ENCODE results near the gene PCDHGA5. TPM values are rescaled to one million over a fixed set of nuclear protein-coding genes. Genes with fewer than 3 reads are reported as not detected.

Gene PCDHGA5
- total RNA-seq, 1 donor from 2014 or later = 3.5 TPM

DNA sequence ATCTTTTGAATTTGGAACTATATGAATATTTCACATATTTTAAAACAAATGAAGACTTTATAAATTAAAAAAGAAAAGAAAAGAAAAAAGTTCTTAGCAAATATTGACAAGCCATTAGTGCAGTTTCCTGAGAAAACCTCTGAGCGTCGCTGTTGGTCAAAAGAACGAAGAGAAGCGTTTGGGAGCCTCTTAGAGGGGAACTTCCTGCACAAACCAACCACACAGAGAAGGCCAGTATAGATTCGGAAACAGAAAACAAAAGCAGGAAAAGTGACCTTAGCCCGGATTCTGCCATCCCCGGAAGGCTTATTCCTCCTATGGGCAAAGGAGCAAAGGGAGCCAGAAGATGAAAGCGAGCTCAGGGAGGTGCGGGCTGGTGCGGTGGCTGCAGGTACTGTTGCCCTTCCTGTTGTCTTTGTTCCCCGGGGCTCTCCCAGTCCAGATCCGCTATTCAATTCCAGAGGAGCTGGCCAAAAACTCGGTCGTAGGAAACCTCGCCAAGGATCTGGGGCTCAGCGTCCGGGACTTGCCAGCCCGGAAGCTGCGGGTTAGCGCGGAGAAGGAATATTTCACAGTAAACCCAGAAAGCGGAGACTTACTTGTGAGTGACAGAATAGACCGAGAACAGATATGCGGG is 4.1 kb upstream of the PCDHGA5 start, which contains the start of gene PCDHGB2:
Gene PCDHGB2 (plus strand): TSS at position 205 of the 637 bp plus-strand sequence. CDS start 142 bp downstream, at position 347.
- ATAC-seq (peak; percentile 62), DNase-seq (no peak)
- H3K27ac ChIP-seq = no peak within 1 kb of the TSS
- no peaks in the 10 kb centered on the region for H3K4me1 ChIP-seq
- H3K36me3 ChIP-seq = no peaks in the 10 kb centered on the region
- intact Hi-C loops (cut with DNase I) = no loop called here
- TF ChIP-seq, protein P1, sequence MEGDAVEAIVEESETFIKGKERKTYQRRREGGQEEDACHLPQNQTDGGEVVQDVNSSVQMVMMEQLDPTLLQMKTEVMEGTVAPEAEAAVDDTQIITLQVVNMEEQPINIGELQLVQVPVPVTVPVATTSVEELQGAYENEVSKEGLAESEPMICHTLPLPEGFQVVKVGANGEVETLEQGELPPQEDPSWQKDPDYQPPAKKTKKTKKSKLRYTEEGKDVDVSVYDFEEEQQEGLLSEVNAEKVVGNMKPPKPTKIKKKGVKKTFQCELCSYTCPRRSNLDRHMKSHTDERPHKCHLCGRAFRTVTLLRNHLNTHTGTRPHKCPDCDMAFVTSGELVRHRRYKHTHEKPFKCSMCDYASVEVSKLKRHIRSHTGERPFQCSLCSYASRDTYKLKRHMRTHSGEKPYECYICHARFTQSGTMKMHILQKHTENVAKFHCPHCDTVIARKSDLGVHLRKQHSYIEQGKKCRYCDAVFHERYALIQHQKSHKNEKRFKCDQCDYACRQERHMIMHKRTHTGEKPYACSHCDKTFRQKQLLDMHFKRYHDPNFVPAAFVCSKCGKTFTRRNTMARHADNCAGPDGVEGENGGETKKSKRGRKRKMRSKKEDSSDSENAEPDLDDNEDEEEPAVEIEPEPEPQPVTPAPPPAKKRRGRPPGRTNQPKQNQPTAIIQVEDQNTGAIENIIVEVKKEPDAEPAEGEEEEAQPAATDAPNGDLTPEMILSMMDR (IDR thresholded peaks at IDR 0.05) = peak; percentile 40
- peaks cover 33% of the 10 kb centered on the region for H3K9me3 ChIP-seq
- H3K27me3 ChIP-seq = peaks cover 22% of the 10 kb centered on the region
- peak within 1 kb of the TSS; percentile 25 for H3K4me3 ChIP-seq

DNA sequence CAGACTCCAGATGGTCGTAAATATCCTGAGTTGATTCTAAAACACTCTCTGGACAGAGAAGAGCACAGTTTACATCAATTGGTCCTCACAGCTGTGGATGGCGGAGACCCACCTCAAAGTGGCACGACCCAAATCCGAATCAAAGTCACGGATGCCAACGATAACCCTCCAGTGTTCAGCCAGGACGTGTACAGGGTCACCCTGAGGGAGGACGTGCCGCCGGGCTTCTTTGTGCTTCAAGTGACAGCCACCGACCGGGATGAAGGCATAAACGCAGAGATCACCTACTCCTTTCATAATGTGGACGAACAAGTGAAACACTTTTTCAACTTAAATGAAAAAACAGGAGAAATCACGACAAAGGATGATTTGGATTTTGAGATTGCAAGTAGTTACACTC is 3.3 kb upstream of the PCDHGA5 start:
- Histone ChIP-seq H3K4me1 (no peaks in the 10 kb centered on the region), H3K36me3 (no peaks in the 10 kb centered on the region), H3K4me3 (no peak overlapping the region), H3K9me3 (peaks cover 27% of the 10 kb centered on the region), H3K27ac (no peak overlapping the region), H3K27me3 (peaks cover 27% of the 10 kb centered on the region)
- intact Hi-C loops (cut with DNase I) = no loop called here
- ATAC-seq (no peak), DNase-seq (no peak)
- TF ChIP-seq, protein P1 (IDR thresholded peaks at IDR 0.05) = no peak

DNA sequence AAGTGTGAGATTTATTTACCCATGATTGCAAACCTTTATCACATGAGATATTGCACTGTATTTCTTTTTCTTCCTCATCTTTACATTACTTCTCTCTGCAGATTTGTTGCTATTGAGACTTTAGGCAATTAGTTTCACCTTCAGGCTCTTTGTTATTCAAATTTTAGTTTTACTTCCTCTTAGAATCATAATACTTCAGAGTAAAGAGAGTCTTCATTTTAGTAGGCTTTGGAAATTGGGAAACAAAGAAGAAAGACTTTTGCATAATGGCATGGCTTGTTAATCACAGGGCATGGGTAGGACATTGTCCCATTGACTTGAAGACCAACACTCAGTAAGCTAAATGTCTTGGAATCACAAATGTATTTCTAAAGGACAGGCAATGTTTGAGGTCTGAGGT is 1.2 kb upstream of the PCDHGA5 start:
- H3K27me3 ChIP-seq = peaks cover 36% of the 10 kb centered on the region
- intact Hi-C loops (cut with DNase I) = no loop called here
- H3K4me1 ChIP-seq = no peaks in the 10 kb centered on the region
- DNase-seq (no peak), ATAC-seq (no peak)
- peaks cover 23% of the 10 kb centered on the region for H3K9me3 ChIP-seq
- TF ChIP-seq, protein P1 (IDR thresholded peaks at IDR 0.05) = no peak
- no peak overlapping the region for H3K4me3 ChIP-seq
- no peaks in the 10 kb centered on the region for H3K36me3 ChIP-seq
- no peak overlapping the region for H3K27ac ChIP-seq

DNA sequence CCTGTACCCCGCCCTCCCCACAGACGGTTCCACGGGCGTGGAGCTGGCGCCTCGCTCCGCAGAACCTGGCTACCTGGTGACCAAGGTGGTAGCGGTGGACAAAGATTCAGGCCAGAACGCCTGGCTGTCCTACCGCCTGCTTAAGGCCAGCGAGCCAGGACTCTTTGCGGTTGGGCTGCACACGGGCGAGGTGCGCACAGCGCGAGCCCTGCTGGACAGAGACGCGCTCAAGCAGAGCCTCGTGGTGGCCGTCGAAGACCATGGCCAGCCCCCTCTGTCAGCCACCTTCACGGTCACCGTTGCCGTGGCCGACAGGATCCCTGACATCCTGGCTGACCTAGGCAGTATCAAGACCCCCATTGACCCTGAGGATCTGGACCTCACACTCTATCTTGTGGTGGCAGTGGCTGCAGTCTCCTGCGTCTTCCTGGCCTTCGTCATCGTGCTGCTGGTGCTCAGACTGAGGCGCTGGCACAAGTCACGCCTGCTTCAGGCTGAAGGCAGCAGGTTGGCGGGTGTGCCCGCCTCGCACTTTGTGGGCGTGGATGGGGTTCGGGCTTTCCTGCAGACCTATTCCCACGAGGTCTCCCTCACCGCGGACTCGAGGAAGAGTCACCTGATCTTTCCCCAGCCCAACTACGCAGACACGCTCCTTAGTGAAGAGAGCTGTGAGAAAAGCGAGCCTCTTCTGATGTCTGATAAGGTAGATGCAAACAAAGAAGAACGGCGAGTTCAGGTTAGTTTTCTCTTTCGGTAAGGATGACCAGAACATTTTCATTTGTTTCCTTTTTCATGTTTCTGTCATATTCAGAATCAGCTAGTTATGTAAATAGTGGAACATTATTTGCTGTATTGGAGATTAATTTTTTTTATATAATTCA is 2.3 kb downstream of the PCDHGA5 start:
- Histone ChIP-seq H3K4me3 (no peak overlapping the region), H3K36me3 (no peaks in the 10 kb centered on the region), H3K9me3 (peaks cover 19% of the 10 kb centered on the region), H3K27ac (no peak overlapping the region), H3K4me1 (no peaks in the 10 kb centered on the region), H3K27me3 (peaks cover 29% of the 10 kb centered on the region)
- intact Hi-C loops (cut with DNase I) = no loop called here
- TF ChIP-seq, protein P1 (IDR thresholded peaks at IDR 0.05) = no peak
- DNase-seq (no peak), ATAC-seq (no peak)

DNA sequence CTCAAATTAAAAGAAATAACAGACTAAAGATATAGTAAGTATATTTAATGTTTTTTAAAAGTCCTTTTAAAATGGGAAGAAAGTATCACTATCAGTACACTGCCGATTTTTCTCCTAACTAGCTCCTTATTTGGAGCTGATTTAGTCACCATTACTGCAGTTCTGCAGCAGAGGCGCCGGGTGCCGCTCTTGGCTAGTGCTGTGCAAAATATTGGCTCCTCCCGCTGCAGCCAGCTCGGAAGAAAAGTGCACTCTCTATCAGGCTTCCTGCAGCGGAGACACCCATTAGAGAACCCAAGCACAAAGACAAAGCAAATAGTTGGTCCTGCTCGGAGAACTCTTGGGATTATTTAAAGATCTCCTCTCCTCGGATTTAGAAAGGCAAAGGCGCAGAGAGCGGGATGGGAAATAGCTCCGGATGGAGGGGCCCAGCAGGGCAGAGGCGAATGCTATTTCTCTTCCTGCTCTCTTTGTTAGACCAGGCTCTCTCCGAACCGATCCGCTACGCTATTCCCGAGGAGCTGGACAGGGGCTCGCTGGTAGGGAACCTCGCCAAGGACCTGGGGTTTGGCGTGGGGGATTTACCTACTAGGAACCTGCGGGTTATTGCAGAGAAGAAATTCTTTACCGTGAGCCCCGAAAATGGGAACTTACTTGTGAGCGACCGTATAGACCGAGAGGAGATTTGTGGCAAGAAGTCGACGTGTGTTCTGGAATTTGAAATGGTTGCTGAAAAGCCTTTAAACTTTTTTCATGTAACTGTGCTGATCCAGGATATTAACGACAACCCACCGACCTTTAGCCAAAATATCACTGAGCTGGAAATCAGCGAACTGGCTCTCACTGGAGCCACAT is 6.3 kb downstream of the PCDHGA5 start, which contains the start of gene PCDHGB3:
Gene PCDHGB3 (plus strand): TSS at position 249 of the 855 bp plus-strand sequence. CDS start 153 bp downstream, at position 402.
- DNase-seq = no peak
- intact Hi-C loops (cut with DNase I) = no loop called here
- TF ChIP-seq, protein P1 (IDR thresholded peaks at IDR 0.05) = peak; percentile 25
- peak; percentile 83 for ATAC-seq
- Histone ChIP-seq H3K27ac (no peak within 1 kb of the TSS), H3K9me3 (peaks cover 27% of the 10 kb centered on the region), H3K36me3 (no peaks in the 10 kb centered on the region), H3K4me3 (peak within 1 kb of the TSS; percentile 32), H3K4me1 (no peaks in the 10 kb centered on the region), H3K27me3 (peaks cover 18% of the 10 kb centered on the region)

Measured in upper lobe of right lung (tissue), 1 donor.